SK-N-MC (cell line): ENCODE measurements around the gene FHOD3.

ENCODE experiments used
- EZH2 ChIP-seq: fragments of 200-600 bp; sonication (generic); IDR thresholded peaks from one replicate; pipeline ENCODE4 v1.6.1; 2017; ENCODE audit warnings: antibody characterized with exemption
- FOXP2 ChIP-seq: optimal IDR thresholded peaks from 2 replicates; pipeline ENCODE3; 2011; ENCODE audit warnings: mild to moderate bottlenecking, moderate library complexity; ENCODE audit not compliant: insufficient read depth; ENCODE audit errors: extremely low read length, control extremely low read depth
- POLR2AphosphoS5 ChIP-seq: IDR thresholded peaks from 2 replicates; pipeline ENCODE4 v1.6.1; 2012; ENCODE audit warnings: mild to moderate bottlenecking, low read depth, low read length, borderline replicate concordance

DNA sequence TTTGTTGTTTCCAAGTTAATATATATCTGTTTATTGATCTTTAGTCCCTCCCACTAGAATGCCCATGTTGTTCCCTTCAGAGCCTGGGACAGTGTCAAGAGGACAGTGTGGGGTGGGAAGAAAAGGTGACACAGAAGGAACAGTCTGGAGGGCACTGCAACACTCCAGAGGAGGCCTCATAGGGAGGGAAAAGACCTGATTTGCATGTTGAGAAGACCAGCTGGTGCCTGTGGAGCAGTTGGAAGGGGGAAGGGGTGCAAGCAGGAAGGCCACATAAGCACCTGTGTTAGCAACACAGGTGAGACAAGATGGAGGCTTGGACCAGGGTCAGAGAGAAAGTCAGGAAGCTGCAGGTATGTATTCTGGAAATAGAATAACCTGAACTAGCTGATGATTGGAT, 48.1 kb upstream of the FHOD3 start:
- no peak for TF ChIP-seq POLR2AphosphoS5
- TF ChIP-seq EZH2 = no peak
- no peak for TF ChIP-seq FOXP2
